ENCODE results near the gene SPNS3. TPM values are rescaled to one million over a fixed set of nuclear protein-coding genes. Genes with fewer than 3 reads are reported as not detected.
A peak's percentile ranks its signal among the peaks of the same experiment; 100 is the strongest.

Gene SPNS3
- total RNA-seq, 1 experiment from 2014 or later = 1.2 TPM

DNA sequence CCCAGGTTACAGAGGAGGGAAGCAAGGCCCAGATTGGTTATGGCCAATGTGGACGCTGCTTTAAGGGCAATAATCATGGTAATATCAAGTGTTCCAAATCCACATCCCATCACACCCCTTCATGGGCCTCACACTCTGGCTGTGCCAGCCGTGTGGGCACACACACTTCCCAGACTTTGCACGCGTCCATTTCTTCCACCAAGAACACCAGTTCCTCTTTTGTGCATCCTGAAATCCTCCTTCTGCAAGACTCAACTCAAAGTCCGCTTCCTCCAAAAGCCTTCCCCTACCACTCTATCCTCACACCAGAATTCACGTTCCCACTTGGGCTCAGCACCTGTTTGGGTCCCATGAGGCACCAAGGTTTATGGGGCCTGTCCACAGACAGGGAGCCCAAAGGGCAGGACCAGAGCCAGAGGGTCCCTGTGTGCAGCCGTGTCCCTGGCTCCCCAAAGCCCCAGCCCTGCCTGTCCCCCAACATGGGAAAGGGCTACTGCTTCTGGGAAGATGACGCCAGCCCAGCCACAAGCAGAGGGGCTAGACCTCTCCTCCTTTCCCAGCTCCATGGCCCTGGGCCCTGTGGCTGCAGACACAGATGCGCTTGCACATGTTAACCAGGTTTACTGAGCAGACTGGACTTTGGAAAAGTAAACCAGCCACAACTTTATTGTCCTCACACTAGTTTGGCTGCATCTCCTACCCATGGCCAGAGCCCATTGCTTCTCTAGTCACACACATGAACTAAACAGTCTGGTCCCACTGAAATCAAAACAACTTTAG, 20.3 kb downstream of the SPNS3 start:
- no peak for DNase-seq (ENCODE audit: low spot score)
- in situ Hi-C loops (cut with HindIII; ENCODE audit: low sequenced_read_pairs) = no loop called here

DNA sequence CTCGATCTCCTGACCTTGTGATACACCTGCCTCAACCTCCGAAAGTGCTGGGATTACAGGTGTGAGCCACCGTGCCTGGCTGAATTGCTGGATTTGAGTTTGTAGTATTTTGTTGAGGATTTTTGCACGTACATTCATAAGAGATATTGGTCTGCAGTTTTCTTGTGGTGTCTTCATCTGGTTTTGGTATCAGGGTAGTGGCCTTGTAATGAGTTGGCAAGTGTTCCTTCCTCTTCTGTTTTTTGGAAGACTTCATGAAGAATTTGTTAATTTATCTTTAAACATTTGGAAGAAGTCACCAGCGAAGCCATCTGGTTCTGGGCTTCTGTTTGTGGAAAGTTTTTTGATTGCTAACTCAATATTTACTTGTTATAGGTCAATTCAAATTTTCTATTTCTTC, 26.9 kb downstream of the SPNS3 start:
- no peak for DNase-seq (ENCODE audit: low spot score)
- in situ Hi-C loops (cut with HindIII; ENCODE audit: low sequenced_read_pairs) = no loop called here

DNA sequence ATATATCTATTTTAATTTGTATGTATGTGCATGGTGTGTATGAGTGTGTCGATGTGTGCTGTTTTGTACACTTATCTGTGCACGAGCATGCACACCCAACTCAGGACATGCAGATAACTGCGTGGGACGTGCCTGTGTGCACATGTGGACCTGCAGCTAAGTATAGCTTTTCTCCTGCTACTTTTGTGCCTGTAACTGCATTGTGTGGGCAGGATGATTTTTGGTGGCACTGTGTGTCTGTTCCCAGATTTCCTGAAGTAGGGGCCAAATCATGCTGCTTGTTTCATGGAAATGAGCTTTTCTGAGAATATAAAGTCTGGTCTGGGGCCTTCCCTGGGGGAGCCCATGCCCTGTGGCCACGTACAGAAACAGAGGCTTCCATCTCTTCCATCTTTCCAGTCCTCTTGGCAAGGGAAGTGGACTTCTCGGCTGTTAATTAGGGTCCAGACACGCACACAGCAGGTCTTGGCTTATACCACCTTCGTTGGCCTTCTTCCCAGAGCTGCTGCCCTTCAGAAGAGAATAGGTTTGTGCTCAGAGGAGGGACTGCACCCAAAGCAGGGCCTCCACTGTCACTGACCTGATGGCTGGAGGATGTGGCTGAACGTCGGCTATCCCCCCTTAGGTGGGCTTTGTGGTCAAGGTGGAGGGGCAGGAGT, 30.2 kb downstream of the SPNS3 start:
- in situ Hi-C loops (cut with HindIII; ENCODE audit: low sequenced_read_pairs) = no loop called here
- DNase-seq (ENCODE audit: low spot score) = peak; percentile 98

DNA sequence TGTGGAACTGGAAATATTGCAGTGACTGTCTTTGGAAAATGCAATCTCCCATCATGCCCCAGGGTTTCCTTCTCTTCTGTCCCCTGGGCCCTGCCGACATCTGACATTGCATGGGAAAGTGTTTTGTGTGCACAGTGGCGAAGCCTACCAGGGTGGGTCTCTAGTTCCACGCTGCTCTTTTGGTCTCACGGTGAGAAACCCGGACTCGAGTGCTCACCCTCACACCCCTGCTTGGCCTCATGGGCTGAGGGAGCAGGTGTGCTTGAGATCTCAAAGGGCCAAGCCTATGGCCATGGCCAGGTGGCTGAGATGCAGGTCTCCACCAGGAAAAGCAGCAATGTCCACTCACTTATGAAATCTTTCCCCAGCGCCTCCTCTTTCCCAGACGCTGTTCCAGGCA, 32.0 kb downstream of the SPNS3 start:
- in situ Hi-C loops (cut with HindIII; ENCODE audit: low sequenced_read_pairs) = no loop called here
- DNase-seq (ENCODE audit: low spot score) = no peak

DNA sequence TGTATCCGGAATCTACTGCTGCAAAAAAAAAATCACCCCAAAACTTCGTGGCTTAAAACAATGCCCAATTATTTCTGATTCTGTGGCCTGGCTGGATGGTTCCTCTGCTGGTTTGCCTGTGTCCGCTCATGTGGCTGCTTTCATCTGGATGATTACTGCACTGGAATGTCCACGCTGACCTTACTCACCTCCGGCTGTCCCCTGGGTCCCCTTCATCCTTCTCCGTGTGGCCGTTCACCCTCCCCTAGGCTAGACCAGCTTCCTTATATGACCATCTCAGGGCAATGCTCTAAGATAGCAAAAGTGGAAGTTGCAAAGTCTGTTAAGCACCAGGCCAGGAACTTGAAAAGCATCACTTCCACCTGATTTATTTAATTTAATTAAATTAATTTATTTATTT, 33.5 kb downstream of the SPNS3 start:
- no peak for DNase-seq (ENCODE audit: low spot score)
- in situ Hi-C loops (cut with HindIII; ENCODE audit: low sequenced_read_pairs) = no loop called here

DNA sequence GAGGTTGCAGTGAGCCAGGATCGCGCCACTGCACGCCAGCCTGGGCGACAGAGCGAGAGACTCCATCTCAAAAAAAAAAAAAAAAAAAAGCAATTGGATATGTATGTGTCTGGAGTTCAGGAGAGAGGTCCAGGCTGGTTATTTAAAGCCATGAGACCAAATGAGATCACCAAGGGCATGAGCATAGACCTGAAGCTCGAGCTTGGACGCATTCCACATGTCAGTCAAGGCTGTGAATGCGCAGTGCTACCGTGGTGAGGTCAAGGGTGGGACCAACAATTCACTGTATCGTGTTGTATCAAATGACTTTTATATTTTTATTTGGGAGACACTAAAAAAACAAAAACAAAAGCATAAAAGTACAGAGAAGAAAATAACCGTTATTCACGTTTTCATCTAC, 35.8 kb downstream of the SPNS3 start:
- DNase-seq (ENCODE audit: low spot score) = no peak
- in situ Hi-C loops (cut with HindIII; ENCODE audit: low sequenced_read_pairs) = no loop called here

DNA sequence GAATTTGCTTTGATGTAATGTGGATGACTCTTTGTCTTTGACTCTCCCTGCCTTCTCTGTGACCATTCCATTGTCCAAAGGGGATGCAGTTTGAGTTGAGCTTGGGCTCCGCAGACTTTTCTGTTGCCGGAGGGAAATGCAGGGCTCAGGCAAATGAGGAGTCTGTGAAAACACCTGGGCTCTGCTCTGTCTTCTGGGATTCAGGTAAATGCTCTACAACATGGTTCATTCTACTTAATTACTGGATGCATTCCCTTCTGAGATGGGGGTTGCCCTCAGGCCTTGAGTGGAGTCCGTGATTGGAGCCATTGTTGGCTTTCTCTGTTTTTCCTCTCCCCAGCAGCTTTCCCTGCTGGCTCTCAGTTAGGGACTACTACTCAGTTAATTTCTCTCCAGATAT, 38.5 kb downstream of the SPNS3 start:
- no peak for DNase-seq (ENCODE audit: low spot score)
- in situ Hi-C loops (cut with HindIII; ENCODE audit: low sequenced_read_pairs) = no loop called here

DNA sequence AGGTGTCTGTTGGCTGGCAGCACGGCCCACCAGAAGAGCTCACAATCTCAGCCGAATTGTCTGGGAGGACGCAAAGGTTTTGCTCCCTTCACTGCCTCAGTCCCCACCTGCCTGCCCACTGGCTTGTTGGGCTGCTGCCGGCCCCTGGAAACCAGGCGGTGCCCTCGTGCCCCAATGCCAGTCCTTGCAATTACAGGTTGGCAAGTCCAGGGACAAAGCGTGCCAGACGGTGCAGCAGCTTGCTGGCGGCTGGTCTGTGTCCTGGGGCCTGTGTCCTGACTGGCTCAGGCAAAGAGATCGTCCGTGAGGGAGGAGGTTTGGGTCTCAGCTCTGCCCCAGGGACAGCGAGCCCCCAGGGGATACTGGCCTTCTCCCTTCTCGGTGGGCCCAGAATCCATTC, 40.4 kb downstream of the SPNS3 start:
- in situ Hi-C loops (cut with HindIII; ENCODE audit: low sequenced_read_pairs) = no loop called here
- peak; percentile 95 for DNase-seq (ENCODE audit: low spot score)

DNA sequence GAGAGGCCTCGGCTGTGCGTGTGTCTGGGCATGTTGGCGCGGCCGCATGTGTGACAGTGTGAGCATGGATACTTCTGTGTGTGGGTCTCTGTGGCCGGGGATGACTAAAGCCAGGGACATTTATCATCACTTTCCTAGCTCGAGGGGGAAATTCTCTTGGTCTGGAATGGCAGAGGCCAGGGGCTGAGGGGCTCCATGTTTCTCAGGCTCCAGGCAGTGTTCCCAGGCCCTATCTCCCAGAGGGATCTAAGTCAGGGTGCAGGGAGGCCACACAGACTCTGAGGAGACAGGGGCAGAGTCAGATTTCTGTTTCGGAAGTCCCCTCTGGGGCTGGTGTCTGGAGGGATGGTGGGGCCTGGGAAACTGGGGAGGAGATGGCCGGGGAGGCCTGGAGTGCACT, 41.3 kb downstream of the SPNS3 start:
- DNase-seq (ENCODE audit: low spot score) = no peak
- in situ Hi-C loops (cut with HindIII; ENCODE audit: low sequenced_read_pairs) = no loop called here

DNA sequence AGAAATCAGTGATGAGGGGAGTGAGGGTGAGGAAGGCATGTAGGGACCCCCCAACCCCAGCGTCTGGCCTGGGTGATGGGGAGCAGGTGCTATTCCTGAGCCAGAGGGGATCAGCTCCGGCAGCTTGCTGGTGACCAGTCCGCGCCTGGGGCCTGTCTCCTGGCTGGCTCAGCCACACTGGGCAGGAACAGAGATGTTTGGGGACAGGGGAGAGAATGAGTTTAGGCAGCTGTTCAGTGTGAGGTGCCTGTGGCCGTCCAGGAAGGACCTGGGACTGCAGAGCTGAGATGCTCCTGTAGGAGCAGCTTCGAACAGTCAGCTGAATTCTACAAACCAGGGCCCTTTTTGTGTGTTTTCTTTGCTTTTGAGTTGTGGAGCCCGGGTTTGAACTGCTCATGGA, 41.7 kb downstream of the SPNS3 start:
- in situ Hi-C loops (cut with HindIII; ENCODE audit: low sequenced_read_pairs) = no loop called here
- DNase-seq (ENCODE audit: low spot score) = no peak

DNA sequence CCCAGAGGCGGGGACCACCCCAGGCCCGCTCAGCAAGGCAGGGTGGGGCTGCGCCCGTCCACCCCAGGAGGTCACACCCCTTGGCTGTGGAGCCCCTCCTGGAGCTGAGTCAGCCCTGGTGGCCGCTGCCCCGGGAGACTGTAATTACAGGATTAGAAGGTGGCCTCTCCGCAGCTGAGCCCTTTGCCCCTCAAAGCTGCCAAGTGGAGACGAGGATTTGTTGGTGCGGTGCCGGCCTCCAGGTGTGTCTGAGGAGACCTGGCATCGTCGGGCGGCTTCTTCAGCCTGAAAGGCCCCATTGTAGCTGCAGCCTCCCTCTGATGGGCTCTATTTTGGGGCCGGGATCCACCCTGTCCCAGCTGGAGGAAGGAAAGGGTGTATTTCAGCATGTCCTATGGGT, 42.3 kb downstream of the SPNS3 start:
- in situ Hi-C loops (cut with HindIII; ENCODE audit: low sequenced_read_pairs) = no loop called here
- DNase-seq (ENCODE audit: low spot score) = no peak

DNA sequence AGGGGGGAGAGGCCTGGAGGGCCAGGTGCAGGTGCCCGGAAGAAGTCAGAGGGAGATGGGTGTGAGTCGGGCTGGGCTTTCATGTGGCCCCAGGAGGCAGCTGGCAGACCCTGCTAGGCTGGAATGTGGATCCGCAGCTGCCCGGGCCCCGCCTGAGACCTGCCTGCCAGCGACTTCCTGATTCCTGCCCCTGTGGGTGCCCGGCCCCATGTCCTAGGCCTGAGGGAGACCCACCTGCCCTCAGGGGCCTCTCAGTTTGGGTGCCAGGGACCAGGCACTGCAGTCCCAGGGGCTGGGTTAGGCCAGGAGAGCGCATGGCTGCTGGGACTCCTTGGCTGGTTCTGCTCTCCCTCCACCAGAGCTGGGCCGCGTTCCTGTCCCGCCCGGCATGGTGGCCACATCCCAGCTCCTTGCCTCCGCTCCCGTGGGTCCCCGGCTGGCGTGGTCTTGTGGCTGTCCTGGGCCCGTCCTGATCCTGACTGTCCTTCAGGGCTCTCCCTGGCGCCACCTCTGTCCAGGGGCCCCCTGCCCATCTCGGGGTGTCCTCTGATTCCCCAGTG, 42.9 kb downstream of the SPNS3 start:
- DNase-seq (ENCODE audit: low spot score) = no peak
- in situ Hi-C loops (cut with HindIII; ENCODE audit: low sequenced_read_pairs) = no loop called here

DNA sequence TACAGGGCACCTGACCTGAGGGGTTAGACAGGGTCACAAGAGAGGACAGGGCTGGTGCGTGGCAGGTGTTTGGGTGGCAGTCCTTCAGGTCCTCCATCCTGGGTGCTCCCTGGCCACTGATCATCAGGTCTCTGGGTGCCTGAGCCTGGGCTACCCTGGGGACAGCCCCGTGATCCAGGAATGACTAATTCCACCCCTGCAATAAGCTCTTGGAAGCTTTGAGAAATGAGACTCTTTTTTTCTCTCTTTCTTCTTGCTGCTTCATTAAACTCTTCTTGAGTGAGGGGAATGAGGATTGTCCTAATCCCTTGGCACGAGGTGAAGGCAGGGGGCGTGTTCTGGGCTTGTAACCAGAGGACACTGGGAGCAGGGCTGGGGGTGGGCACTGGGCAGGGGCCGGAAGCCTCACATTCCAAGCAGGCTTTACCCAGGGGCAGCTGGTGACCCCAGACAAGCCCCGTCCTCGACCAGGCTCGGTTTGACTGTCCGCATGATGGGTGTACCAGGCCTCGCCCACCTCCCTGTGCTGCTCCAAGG, 43.6 kb downstream of the SPNS3 start:
- in situ Hi-C loops (cut with HindIII; ENCODE audit: low sequenced_read_pairs) = no loop called here
- DNase-seq (ENCODE audit: low spot score) = peak; percentile 42

DNA sequence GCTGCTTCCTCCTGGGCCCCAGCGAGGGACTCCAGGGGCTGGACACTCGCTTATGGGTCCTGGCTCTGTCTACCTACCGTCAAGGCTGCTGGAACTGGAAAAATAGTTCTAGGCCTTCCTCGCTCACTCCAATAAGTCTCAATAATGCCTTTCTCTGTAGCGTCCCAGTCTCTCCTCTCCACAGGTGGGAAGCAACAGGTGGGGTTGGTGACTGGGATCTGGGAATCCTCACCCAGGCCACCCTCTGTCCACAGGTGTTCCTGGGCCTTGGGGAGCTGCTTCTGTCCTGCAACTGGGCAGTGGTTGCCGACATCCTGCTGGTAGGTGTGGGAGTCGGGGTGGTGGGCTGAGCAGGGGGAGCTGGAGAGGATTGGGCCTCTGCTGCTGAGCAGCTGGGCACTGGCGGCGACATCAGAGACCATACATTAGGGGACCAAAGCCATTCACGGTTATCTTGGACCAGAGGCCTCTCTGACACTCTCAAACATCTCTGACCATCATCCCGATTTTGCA, 44.6 kb downstream of the SPNS3 start:
- in situ Hi-C loops (cut with HindIII; ENCODE audit: low sequenced_read_pairs) = no loop called here
- DNase-seq (ENCODE audit: low spot score) = no peak

DNA sequence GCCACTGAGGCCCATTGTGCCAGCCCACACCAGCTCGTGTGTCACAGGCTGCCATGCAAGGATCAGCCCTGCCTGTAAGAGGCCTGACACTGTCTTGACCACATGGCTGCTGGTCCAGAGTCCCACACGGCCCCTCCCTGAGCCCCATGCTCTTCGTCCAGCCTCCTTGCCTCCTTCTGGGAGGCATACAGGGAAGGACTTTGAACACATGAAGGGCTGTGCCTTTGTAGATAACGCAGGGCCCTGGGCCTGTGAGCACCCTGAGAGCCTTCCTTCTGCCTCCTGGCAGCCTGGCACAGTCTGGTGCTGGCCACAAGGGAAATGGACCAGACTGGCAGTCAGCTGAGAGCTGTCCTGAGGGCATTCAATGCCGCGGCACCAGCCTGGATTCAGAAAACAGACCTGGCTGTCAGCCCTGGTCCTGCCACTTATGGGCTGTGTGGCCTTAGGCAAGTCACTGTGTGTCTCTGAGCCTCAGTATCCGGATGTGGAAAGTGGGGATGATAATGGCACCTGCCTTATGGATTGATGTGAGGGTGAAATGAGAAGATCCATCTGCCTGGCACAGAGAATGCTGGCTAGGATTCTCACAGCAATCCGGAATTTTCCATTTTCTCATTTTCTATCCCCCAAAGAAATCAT, 45.7 kb downstream of the SPNS3 start:
- in situ Hi-C loops (cut with HindIII; ENCODE audit: low sequenced_read_pairs) = no loop called here
- no peak for DNase-seq (ENCODE audit: low spot score)

DNA sequence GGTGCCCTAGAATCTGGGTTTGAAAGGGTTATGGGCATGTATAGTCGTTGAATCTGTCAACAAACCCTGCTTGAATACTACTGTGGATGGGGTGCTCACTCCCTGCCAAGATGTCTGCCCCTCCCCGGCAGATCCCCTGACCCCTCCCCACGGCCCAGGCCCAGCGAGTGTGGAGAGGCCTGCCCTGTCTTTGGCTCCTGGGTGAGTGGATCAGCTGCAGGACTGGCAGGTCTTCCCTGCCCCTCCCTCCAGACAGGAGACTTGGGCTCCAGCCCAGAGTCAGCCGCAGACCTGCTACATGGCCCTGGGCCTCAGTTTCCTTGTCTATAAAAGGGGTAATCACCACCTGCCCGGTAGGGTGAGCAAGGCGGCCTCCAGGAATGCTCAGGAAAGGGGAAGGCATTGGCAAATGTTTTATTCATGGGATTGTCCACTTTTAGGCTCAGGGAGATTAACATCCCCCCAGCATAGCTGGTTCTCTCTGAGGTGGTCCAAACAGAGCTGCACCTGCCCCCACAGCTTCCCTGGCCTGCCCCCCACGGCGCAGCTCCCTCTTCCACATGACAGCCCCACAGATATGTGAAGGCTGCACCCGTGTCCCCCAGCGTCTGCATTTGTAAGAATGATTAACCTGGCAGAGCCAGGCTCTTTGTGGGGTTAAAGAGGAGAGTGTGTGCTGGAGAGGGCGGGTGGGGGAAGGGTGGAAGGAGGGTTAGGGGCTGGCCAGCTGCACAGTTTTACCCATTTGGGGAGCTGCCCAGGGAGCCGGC, 46.4 kb downstream of the SPNS3 start:
- in situ Hi-C loops (cut with HindIII; ENCODE audit: low sequenced_read_pairs) = no loop called here
- no peak for DNase-seq (ENCODE audit: low spot score)

DNA sequence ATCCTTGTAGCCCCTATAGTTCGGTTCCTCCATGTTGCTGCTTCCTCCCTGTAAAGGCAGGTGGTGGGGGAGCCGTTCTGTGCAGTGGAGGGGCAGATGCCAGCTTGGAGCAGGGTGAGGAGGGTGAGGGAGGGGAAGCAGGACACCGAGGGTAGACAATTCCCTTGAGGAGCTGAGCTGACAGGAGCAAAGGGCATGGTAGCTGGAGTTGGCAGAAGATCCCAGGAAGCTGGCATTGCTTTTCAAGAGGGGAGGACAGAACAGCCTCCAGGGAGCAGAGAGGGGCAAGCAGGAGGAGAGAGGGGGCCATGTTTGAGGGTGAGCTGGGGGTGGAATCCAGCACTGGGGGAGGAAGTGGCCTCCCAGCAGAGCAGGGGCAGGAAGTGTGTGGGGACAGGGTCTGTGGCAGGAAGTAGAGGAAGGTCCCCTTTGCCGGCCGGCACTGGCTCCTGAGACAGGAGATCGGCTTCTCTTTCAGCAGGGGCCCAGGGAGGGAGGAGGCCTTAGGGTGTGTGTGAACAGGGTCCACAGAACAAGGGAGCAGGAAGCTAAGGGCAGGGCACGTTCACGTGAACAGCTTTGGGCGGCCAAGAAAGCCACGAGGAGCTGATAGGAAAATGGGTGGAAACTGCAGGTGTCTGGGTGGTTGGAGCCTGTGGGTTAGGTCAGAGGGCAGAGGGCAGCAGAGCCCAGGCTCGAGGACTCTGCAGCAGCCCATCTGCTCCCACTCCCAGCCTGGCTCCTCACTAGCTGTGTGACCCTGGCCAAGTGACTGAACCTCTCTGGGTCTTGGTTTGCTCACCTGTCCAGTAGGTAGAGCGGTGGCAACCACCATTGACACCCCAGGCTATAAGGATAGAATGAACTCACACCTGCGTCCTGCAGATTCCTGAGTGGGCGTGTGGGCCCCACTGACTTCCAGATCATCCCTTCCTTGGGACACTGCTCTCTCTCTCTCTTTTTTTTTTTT, 47.5 kb downstream of the SPNS3 start:
- in situ Hi-C loops (cut with HindIII; ENCODE audit: low sequenced_read_pairs) = no loop called here

More for the DNA sequence above, 47.5 kb downstream of the SPNS3 start:
- no peak for DNase-seq (ENCODE audit: low spot score)
